H9 (cell line): ENCODE measurements around the gene FASTK. TPM values are rescaled to one million over a fixed set of nuclear protein-coding genes. Genes with fewer than 3 reads are reported as not detected.
A peak's percentile ranks its signal among the peaks of the same experiment; 100 is the strongest.

Experiments used
- DNase-seq: peaks from one replicate; pipeline ENCODE4 v3.0.0-alpha.2; 2017
- H2AFZ ChIP-seq: one replicate; pipeline ENCODE4 v1.6.1; 2013; ENCODE audit warnings: mild to moderate bottlenecking, low read length, control low read depth, moderate library complexity
- H2AK5ac ChIP-seq: 2 replicates; pipeline ENCODE4 v1.6.1; 2013; ENCODE audit warnings: low read length, control low read depth, mixed read lengths; ENCODE audit not compliant: insufficient read length
- H2BK120ac ChIP-seq: one replicate; pipeline ENCODE4 v1.6.1; 2013; ENCODE audit warnings: low read depth, mild to moderate bottlenecking, low read length, control low read depth, inconsistent platforms; ENCODE audit not compliant: poor library complexity, severe bottlenecking
- H2BK12ac ChIP-seq: 2 replicates; pipeline ENCODE4 v1.6.1; 2013; ENCODE audit warnings: low read length, control low read depth, mixed read lengths, low read depth; ENCODE audit not compliant: insufficient read length
- H2BK15ac ChIP-seq: 2 replicates; pipeline ENCODE4 v1.6.1; 2013; ENCODE audit warnings: low read depth, low read length, control low read depth
- H2BK20ac ChIP-seq: one replicate; pipeline ENCODE4 v1.6.1; 2013; ENCODE audit warnings: low read depth, mild to moderate bottlenecking, low read length, control low read depth, inconsistent platforms; ENCODE audit not compliant: poor library complexity, severe bottlenecking
- H2BK5ac ChIP-seq: 2 replicates; pipeline ENCODE4 v1.6.1; 2013; ENCODE audit warnings: low read length, control low read depth, mixed read lengths; ENCODE audit not compliant: insufficient read length
- H3K14ac ChIP-seq: 2 replicates; pipeline ENCODE4 v1.6.1; 2013; ENCODE audit warnings: low read length, control low read depth; ENCODE audit not compliant: insufficient read depth
- H3K18ac ChIP-seq: 2 replicates; pipeline ENCODE4 v1.6.1; 2013; ENCODE audit warnings: low read depth, mild to moderate bottlenecking, mixed read lengths, low read length, control low read depth; ENCODE audit not compliant: insufficient read length
- H3K23ac ChIP-seq: 2 replicates; pipeline ENCODE4 v1.6.1; 2013; ENCODE audit warnings: low read length, control low read depth, mixed read lengths, low read depth; ENCODE audit not compliant: insufficient read length
- H3K23me2 ChIP-seq: 2 replicates; pipeline ENCODE4 v1.6.1; 2013; ENCODE audit warnings: low read depth, mild to moderate bottlenecking, mixed read lengths, low read length, control low read depth; ENCODE audit not compliant: insufficient read length, poor library complexity, severe bottlenecking
- H3K27ac ChIP-seq: 2 replicates; pipeline ENCODE4 v1.5.1; 2013; ENCODE audit warnings: low read length, control low read depth, mixed read lengths, low read depth; ENCODE audit not compliant: insufficient read length
- H3K27me3 ChIP-seq: 2 replicates; pipeline ENCODE4 v1.6.1; 2013; ENCODE audit warnings: low read length, control low read depth, inconsistent platforms; ENCODE audit not compliant: insufficient read depth
- H3K4ac ChIP-seq: 2 replicates; pipeline ENCODE4 v1.6.1; 2013; ENCODE audit warnings: low read depth, mild to moderate bottlenecking, control low read depth, inconsistent platforms, low read length, moderate library complexity
- H3K4me1 ChIP-seq: 2 replicates; pipeline ENCODE4 v1.6.1; 2013; ENCODE audit warnings: low read length, control low read depth, inconsistent platforms; ENCODE audit not compliant: insufficient read depth
- H3K4me2 ChIP-seq: 2 replicates; pipeline ENCODE4 v1.6.1; 2013; ENCODE audit warnings: low read length, control low read depth, mixed read lengths; ENCODE audit not compliant: insufficient read length, insufficient read depth
- H3K56ac ChIP-seq: 2 replicates; pipeline ENCODE4 v1.6.1; 2013; ENCODE audit warnings: low read depth, mild to moderate bottlenecking, mixed read lengths, low read length, control low read depth; ENCODE audit not compliant: insufficient read length
- H3K79me1 ChIP-seq: 2 replicates; pipeline ENCODE4 v1.6.1; 2013; ENCODE audit warnings: low read depth, mild to moderate bottlenecking, moderate library complexity, low read length, control low read depth, inconsistent platforms; ENCODE audit not compliant: insufficient read depth, poor library complexity, severe bottlenecking
- H3K79me2 ChIP-seq: 2 replicates; pipeline ENCODE4 v1.6.1; 2013; ENCODE audit warnings: low read length, control low read depth, inconsistent platforms; ENCODE audit not compliant: insufficient read depth
- H3K9ac ChIP-seq: 2 replicates; pipeline ENCODE4 v1.6.1; 2013; ENCODE audit warnings: low read length, control low read depth, mixed read lengths; ENCODE audit not compliant: insufficient read length; ENCODE audit errors: extremely low read depth
- H3K9me3 ChIP-seq: one replicate; pipeline ENCODE4 v1.6.1; 2013; ENCODE audit warnings: low read depth, low read length, inconsistent platforms; ENCODE audit not compliant: control insufficient read depth
- H3T11ph ChIP-seq: one replicate; pipeline ENCODE4 v1.6.1; 2013; ENCODE audit warnings: mild to moderate bottlenecking, low read length, control low read depth, inconsistent platforms
- H4K20me1 ChIP-seq: one replicate; pipeline ENCODE4 v1.6.1; 2013; ENCODE audit not compliant: control insufficient read depth, insufficient read length, insufficient read depth
- H4K5ac ChIP-seq: 2 replicates; pipeline ENCODE4 v1.6.1; 2013; ENCODE audit warnings: low read depth, mild to moderate bottlenecking, mixed read lengths, low read length, control low read depth; ENCODE audit not compliant: insufficient read length
- H4K8ac ChIP-seq: replicated peaks from 2 replicates; pipeline ENCODE4 v1.6.1; 2013; ENCODE audit warnings: low read length, control low read depth, mixed read lengths, low read depth; ENCODE audit not compliant: insufficient read length
- H4K91ac ChIP-seq: 2 replicates; pipeline ENCODE4 v1.6.1; 2013; ENCODE audit warnings: low read depth, mild to moderate bottlenecking, moderate library complexity, mixed read lengths, low read length, control low read depth; ENCODE audit not compliant: insufficient read length
- H3K27ac Mint-ChIP-seq, 3 experiments: 2 replicates in 2 of 3; 3 replicates in 1 of 3; pipeline ENCODE4 v1.8.0; 2020 to 2021; ENCODE audit warnings: mixed read lengths in 3 of 3, mild to moderate bottlenecking in 1 of 3, moderate library complexity in 1 of 3
- H3K27me3 Mint-ChIP-seq: 2 replicates; pipeline ENCODE4 v1.8.0; 2021; ENCODE audit warnings: low read depth, mild to moderate bottlenecking, moderate library complexity, mixed read lengths
- H3K36me3 Mint-ChIP-seq, 3 experiments: 2 replicates in 2 of 3; 3 replicates in 1 of 3; pipeline ENCODE4 v1.8.0; 2020 to 2021; ENCODE audit warnings: low read depth in 3 of 3, mixed read lengths in 3 of 3; ENCODE audit not compliant: insufficient read depth in 1 of 3
- H3K4me1 Mint-ChIP-seq, 2 experiments: 2 replicates each; pipeline ENCODE4 v1.8.0; 2020; ENCODE audit warnings: mixed read lengths in 2 of 2
- H3K4me3 Mint-ChIP-seq, 2 experiments: 2 replicates in 1 of 2; 3 replicates in 1 of 2; pipeline ENCODE4 v1.8.0; 2020 to 2021; ENCODE audit warnings: mild to moderate bottlenecking in 2 of 2, mixed read lengths in 2 of 2, moderate library complexity in 1 of 2
- H3K9me3 Mint-ChIP-seq, 2 experiments: 2 replicates in 1 of 2; 3 replicates in 1 of 2; pipeline ENCODE4 v1.8.0; 2020; ENCODE audit warnings: mild to moderate bottlenecking in 2 of 2, mixed read lengths in 2 of 2, moderate library complexity in 1 of 2
- WGBS: extraction: QIAGEN DNeasy Blood & Tissue Kit; methylation state at CpG from one replicate; pipeline ENCODE4 v1.1.7; 2013; ENCODE audit warnings: missing lambda C conversion rate, low lambda C conversion rate, mixed read lengths; ENCODE audit not compliant: insufficient read length; ENCODE audit errors: extremely low coverage; 5-methylcytosine and 5-hydroxymethylcytosine counted together
- total RNA-seq: library from RNA; stranded (reverse); gene quantifications from 2 replicates; pipeline ENCODE4 v1.2.1, GENCODE V29; 2021
- TF ChIP-seq, protein P1 (sequence below): fragments of 200-600 bp; sonication (generic); conservative IDR thresholded peaks from 3 replicates; pipeline ENCODE4 v1.8.0; 2021; ENCODE audit warnings: antibody characterized with exemption, mild to moderate bottlenecking

Gene FASTK
- total RNA-seq, 1 experiment from 2014 or later = 57.8 TPM

DNA sequence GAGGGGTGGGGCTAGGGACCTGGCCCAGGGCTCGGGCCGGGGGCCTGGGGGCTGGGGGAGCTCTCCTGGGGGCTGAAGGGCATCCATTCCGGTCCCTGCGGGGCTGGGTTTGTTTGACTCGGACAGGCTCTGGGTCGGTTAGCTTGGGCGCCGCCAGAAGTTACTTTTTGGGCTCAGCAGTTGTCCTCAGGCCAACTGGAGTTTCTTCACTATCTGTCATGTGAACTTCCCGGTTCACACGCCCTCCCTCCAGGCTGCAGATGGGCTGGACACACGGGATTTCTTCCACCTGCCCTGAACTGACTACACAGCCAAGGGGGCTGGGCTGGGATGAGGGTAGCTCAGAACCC is 17.4 kb downstream of the FASTK start:
- Mint-ChIP-seq H3K36me3 (peaks cover 21 to 36% (median 32%) of the 10 kb centered on the region in 3 experiments; a peak in 6 of 7 replicates), H3K27me3 (no peaks in the 10 kb centered on the region), H3K4me3 (peak overlapping the region; percentile 67 to 78), H3K4me1 (peaks cover 36 to 44% of the 10 kb centered on the region in 2 experiments), H3K9me3 (no peaks in the 10 kb centered on the region; a peak in 1 of 5 replicates), H3K27ac (peak overlapping the region in 1 of 3 experiments; percentile 52; a peak in 1 of 7 replicates)
- no peak for DNase-seq
- Histone ChIP-seq H3K79me1 (no peaks in the 10 kb centered on the region), H3K27me3 (no peaks in the 10 kb centered on the region; the same call in 1 of the 2 replicates), H4K5ac (no peak overlapping the region), H3K79me2 (no peaks in the 10 kb centered on the region), H2BK15ac (no peak overlapping the region), H4K20me1 (no peaks in the 10 kb centered on the region), H3K14ac (no peak overlapping the region), H3K9me3 (no peaks in the 10 kb centered on the region), H3K4ac (no peak overlapping the region), H3K23ac (no peak overlapping the region), H3K56ac (no peak overlapping the region), H2BK20ac (no peak overlapping the region), H3T11ph (no peak overlapping the region), H3K4me1 (peaks cover 8% of the 10 kb centered on the region), H3K27ac (no peak overlapping the region), H3K23me2 (peaks cover 30% of the 10 kb centered on the region), H2AFZ (no peak overlapping the region), H3K18ac (no peak overlapping the region), H2BK12ac (no peak overlapping the region), H3K9ac (no peak overlapping the region), H2AK5ac (no peak overlapping the region), H2BK120ac (no peak overlapping the region), H4K8ac (no peak overlapping the region), H4K91ac (no peak overlapping the region), H3K4me2 (peak overlapping the region; percentile 58), H2BK5ac (no peak overlapping the region)
- no CpG with 5 or more reads among the region's 11 CpGs for WGBS
- TF ChIP-seq, protein P1, sequence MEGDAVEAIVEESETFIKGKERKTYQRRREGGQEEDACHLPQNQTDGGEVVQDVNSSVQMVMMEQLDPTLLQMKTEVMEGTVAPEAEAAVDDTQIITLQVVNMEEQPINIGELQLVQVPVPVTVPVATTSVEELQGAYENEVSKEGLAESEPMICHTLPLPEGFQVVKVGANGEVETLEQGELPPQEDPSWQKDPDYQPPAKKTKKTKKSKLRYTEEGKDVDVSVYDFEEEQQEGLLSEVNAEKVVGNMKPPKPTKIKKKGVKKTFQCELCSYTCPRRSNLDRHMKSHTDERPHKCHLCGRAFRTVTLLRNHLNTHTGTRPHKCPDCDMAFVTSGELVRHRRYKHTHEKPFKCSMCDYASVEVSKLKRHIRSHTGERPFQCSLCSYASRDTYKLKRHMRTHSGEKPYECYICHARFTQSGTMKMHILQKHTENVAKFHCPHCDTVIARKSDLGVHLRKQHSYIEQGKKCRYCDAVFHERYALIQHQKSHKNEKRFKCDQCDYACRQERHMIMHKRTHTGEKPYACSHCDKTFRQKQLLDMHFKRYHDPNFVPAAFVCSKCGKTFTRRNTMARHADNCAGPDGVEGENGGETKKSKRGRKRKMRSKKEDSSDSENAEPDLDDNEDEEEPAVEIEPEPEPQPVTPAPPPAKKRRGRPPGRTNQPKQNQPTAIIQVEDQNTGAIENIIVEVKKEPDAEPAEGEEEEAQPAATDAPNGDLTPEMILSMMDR = no peak
